ENCODE measurements around the gene THAP9.
A peak's percentile ranks its signal among the peaks of the same experiment; 100 is the strongest.

Gene THAP9

DNA sequence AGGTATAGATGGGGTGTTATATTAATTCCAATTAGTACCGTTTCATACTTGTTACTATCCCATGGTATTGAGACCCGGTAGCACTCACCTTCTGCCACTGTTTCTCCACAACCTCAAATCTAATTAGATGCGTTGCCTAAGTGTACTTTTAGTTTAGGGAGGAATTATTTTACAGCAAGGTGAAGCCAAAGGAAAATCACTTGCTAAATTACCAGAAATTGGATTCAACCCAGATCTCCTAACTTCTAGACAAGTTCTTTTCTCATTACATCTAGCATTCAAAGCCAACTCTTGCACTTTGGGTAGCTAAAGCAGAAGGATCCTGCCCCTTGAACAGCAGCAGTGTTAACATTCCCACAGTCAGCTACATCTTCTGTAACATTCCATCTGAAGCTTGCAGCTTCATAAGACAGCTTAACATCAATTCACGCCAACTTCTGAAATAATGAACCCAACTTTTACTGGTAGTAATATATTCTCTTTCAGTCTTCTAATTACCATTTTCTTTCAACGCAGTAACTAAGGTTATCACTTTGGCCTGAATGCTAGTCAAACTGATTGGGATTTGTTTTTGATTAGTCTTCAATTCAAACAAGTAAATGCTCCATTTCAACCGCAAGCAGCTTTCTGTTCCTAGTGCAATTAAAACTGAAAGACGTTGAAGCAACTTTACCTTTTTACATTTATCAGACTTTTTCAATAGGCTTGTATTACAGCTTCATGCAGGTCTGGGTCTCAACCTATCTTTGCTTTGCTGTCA is 8.6 kb upstream of the THAP9 start:
- peak overlapping the region; percentile 75 for H3K27ac ChIP-seq (ENCODE audit: low read depth, low read length)
- no peak overlapping the region for H2BK120ac ChIP-seq (ENCODE audit: insufficient read depth, low read length, poor library complexity)
- peaks cover 2% of the 10 kb centered on the region in 2 experiments for H3K4me1 ChIP-seq (ENCODE audit: control insufficient read depth in 1 of 2, insufficient read depth in 2 of 2, low read length in 2 of 2)
- no peak overlapping the region for H3K4ac ChIP-seq (ENCODE audit: low read depth, low read length)
- no peak overlapping the region for H3K23ac ChIP-seq (ENCODE audit: low read length)
- H3K4me2 ChIP-seq (ENCODE audit: low read length), result peak overlapping the region; percentile 88
- whole genome bisulfite sequencing (ENCODE audit: extremely low coverage, insufficient coverage, insufficient read length), result no CpG with 5 or more reads among the region's 7 CpGs
- no peak overlapping the region for H2AK5ac ChIP-seq (ENCODE audit: low read length)
- no peak overlapping the region for H4K91ac ChIP-seq (ENCODE audit: low read depth, low read length)
- peak overlapping the region; percentile 92 for H3K9ac ChIP-seq (ENCODE audit: low read length)
- peak overlapping the region; percentile 92 for H3K4me3 ChIP-seq (ENCODE audit: low read depth, low read length)
- H2BK12ac ChIP-seq (ENCODE audit: low read length), result no peak overlapping the region
- H3K18ac ChIP-seq (ENCODE audit: low read length), result no peak overlapping the region
- H3K36me3 ChIP-seq (ENCODE audit: control insufficient read depth in 1 of 2, insufficient read depth in 2 of 2, low read length in 2 of 2), result peaks cover 12 to 18% of the 10 kb centered on the region in 2 experiments
- H4K12ac ChIP-seq (ENCODE audit: low read depth, low read length), result no peak overlapping the region
- no peak overlapping the region for H3K14ac ChIP-seq (ENCODE audit: low read length)
- H3K79me1 ChIP-seq (ENCODE audit: low read length), result peaks cover 8% of the 10 kb centered on the region
- no peak overlapping the region for H2BK5ac ChIP-seq (ENCODE audit: low read depth, low read length, poor library complexity)
- H4K8ac ChIP-seq (ENCODE audit: low read depth, low read length), result no peak overlapping the region
- H2AFZ ChIP-seq (ENCODE audit: insufficient read depth, low read length, poor library complexity), result no peak overlapping the region
- H3K9me3 ChIP-seq (ENCODE audit: insufficient read depth, low read depth, low read length), result no peaks in the 10 kb centered on the region
- H3K27me3 ChIP-seq (ENCODE audit: insufficient read depth, low read length), result no peaks in the 10 kb centered on the region
- no peak for DNase-seq
- H3K79me2 ChIP-seq (ENCODE audit: control insufficient read depth, insufficient read depth, low read length, poor library complexity), result peaks cover 15% of the 10 kb centered on the region

GRCh38 chr4:82892467-82892802 is 8.1 kb upstream of the THAP9 start:
- no peak overlapping the region for H3K14ac ChIP-seq (ENCODE audit: low read length)
- WGBS (ENCODE audit: extremely low coverage, insufficient coverage, insufficient read length), result no CpG with 5 or more reads among the region's 1 CpG
- peaks cover 2% of the 10 kb centered on the region in 2 experiments for H3K4me1 ChIP-seq (ENCODE audit: control insufficient read depth in 1 of 2, insufficient read depth in 2 of 2, low read length in 2 of 2)
- H3K4ac ChIP-seq (ENCODE audit: low read depth, low read length), result no peak overlapping the region
- no peak overlapping the region for H2BK120ac ChIP-seq (ENCODE audit: insufficient read depth, low read length, poor library complexity)
- no peak overlapping the region for H2AFZ ChIP-seq (ENCODE audit: insufficient read depth, low read length, poor library complexity)
- no peak for DNase-seq
- H2AK5ac ChIP-seq (ENCODE audit: low read length), result no peak overlapping the region
- peaks cover 8% of the 10 kb centered on the region for H3K79me1 ChIP-seq (ENCODE audit: low read length)
- H2BK5ac ChIP-seq (ENCODE audit: low read depth, low read length, poor library complexity), result no peak overlapping the region
- H4K91ac ChIP-seq (ENCODE audit: low read depth, low read length), result no peak overlapping the region
- H3K36me3 ChIP-seq (ENCODE audit: control insufficient read depth in 1 of 2, insufficient read depth in 2 of 2, low read length in 2 of 2), result peaks cover 12 to 18% of the 10 kb centered on the region in 2 experiments
- no peak overlapping the region for H3K18ac ChIP-seq (ENCODE audit: low read length)
- H4K12ac ChIP-seq (ENCODE audit: low read depth, low read length), result no peak overlapping the region
- H3K9ac ChIP-seq (ENCODE audit: low read length), result no peak overlapping the region
- no peak overlapping the region for H3K23ac ChIP-seq (ENCODE audit: low read length)
- no peak overlapping the region for H2BK12ac ChIP-seq (ENCODE audit: low read length)
- H3K9me3 ChIP-seq (ENCODE audit: insufficient read depth, low read depth, low read length), result no peaks in the 10 kb centered on the region
- H3K27me3 ChIP-seq (ENCODE audit: insufficient read depth, low read length), result no peaks in the 10 kb centered on the region
- no peak overlapping the region for H4K8ac ChIP-seq (ENCODE audit: low read depth, low read length)
- H3K79me2 ChIP-seq (ENCODE audit: control insufficient read depth, insufficient read depth, low read length, poor library complexity), result peaks cover 15% of the 10 kb centered on the region
- H3K4me3 ChIP-seq (ENCODE audit: low read depth, low read length), result no peak overlapping the region
- H3K4me2 ChIP-seq (ENCODE audit: low read length), result no peak overlapping the region
- no peak overlapping the region for H3K27ac ChIP-seq (ENCODE audit: low read depth, low read length)

GRCh38 chr4:82893942-82894341 is 6.6 kb upstream of the THAP9 start:
- Histone ChIP-seq H4K8ac (ENCODE audit: low read depth, low read length) (no peak overlapping the region), H3K4me3 (ENCODE audit: low read depth, low read length) (no peak overlapping the region), H3K18ac (ENCODE audit: low read length) (no peak overlapping the region), H2AFZ (ENCODE audit: insufficient read depth, low read length, poor library complexity) (no peak overlapping the region), H3K27me3 (ENCODE audit: insufficient read depth, low read length) (no peaks in the 10 kb centered on the region), H2BK12ac (ENCODE audit: low read length) (no peak overlapping the region), H3K9me3 (ENCODE audit: insufficient read depth, low read depth, low read length) (no peaks in the 10 kb centered on the region), H3K23ac (ENCODE audit: low read length) (no peak overlapping the region), H3K4me2 (ENCODE audit: low read length) (no peak overlapping the region), H3K4me1 (ENCODE audit: control insufficient read depth in 1 of 2, insufficient read depth in 2 of 2, low read length in 2 of 2) (peaks cover 0 to 2% of the 10 kb centered on the region in 2 experiments), H2BK120ac (ENCODE audit: insufficient read depth, low read length, poor library complexity) (no peak overlapping the region), H3K4ac (ENCODE audit: low read depth, low read length) (no peak overlapping the region), H3K36me3 (ENCODE audit: control insufficient read depth in 1 of 2, insufficient read depth in 2 of 2, low read length in 2 of 2) (peaks cover 10 to 18% of the 10 kb centered on the region in 2 experiments), H3K79me1 (ENCODE audit: low read length) (peaks cover 8% of the 10 kb centered on the region), H3K9ac (ENCODE audit: low read length) (no peak overlapping the region), H2BK5ac (ENCODE audit: low read depth, low read length, poor library complexity) (no peak overlapping the region), H3K79me2 (ENCODE audit: control insufficient read depth, insufficient read depth, low read length, poor library complexity) (peaks cover 15% of the 10 kb centered on the region), H2AK5ac (ENCODE audit: low read length) (no peak overlapping the region), H4K91ac (ENCODE audit: low read depth, low read length) (no peak overlapping the region), H4K12ac (ENCODE audit: low read depth, low read length) (no peak overlapping the region), H3K14ac (ENCODE audit: low read length) (no peak overlapping the region), H3K27ac (ENCODE audit: low read depth, low read length) (no peak overlapping the region)
- no peak for DNase-seq
- WGBS (ENCODE audit: extremely low coverage, insufficient coverage, insufficient read length), result no CpG with 5 or more reads among the region's 3 CpGs

DNA sequence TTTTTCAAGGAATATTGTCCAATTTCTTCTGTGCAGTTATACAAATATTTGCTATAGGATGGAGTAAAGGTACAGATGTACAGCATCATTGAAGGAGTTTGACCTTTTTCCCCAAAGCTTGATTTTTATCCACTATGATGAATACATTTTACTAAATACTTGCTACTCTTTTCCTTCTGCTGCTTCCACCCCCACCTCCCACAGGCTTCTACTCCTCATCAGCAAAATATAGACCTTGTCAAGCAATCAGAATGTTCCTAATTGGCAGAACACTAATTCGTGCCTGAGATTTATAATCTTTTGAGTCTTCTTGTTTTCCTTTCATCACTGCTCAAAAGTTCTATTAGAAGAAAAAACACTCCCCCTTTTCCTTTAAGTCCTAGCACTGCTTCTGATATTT is 3.8 kb upstream of the THAP9 start:
- Histone ChIP-seq H3K79me2 (ENCODE audit: control insufficient read depth, insufficient read depth, low read length, poor library complexity) (peaks cover 6% of the 10 kb centered on the region), H3K4me1 (ENCODE audit: control insufficient read depth in 1 of 2, insufficient read depth in 2 of 2, low read length in 2 of 2) (peaks cover 0 to 2% of the 10 kb centered on the region in 2 experiments), H2BK5ac (ENCODE audit: low read depth, low read length, poor library complexity) (no peak overlapping the region), H2BK120ac (ENCODE audit: insufficient read depth, low read length, poor library complexity) (no peak overlapping the region), H3K23ac (ENCODE audit: low read length) (no peak overlapping the region), H3K27ac (ENCODE audit: low read depth, low read length) (no peak overlapping the region), H3K9me3 (ENCODE audit: insufficient read depth, low read depth, low read length) (no peaks in the 10 kb centered on the region), H3K18ac (ENCODE audit: low read length) (no peak overlapping the region), H3K4me3 (ENCODE audit: low read depth, low read length) (no peak overlapping the region), H2BK12ac (ENCODE audit: low read length) (no peak overlapping the region), H3K27me3 (ENCODE audit: insufficient read depth, low read length) (no peaks in the 10 kb centered on the region), H3K4me2 (ENCODE audit: low read length) (no peak overlapping the region), H3K14ac (ENCODE audit: low read length) (no peak overlapping the region), H3K9ac (ENCODE audit: low read length) (no peak overlapping the region), H4K12ac (ENCODE audit: low read depth, low read length) (no peak overlapping the region), H4K91ac (ENCODE audit: low read depth, low read length) (no peak overlapping the region), H2AK5ac (ENCODE audit: low read length) (no peak overlapping the region), H3K4ac (ENCODE audit: low read depth, low read length) (peak overlapping the region; percentile 78), H4K8ac (ENCODE audit: low read depth, low read length) (no peak overlapping the region), H3K79me1 (ENCODE audit: low read length) (peaks cover 5% of the 10 kb centered on the region), H2AFZ (ENCODE audit: insufficient read depth, low read length, poor library complexity) (no peak overlapping the region), H3K36me3 (ENCODE audit: control insufficient read depth in 1 of 2, insufficient read depth in 2 of 2, low read length in 2 of 2) (peaks cover 10 to 18% of the 10 kb centered on the region in 2 experiments)
- WGBS (ENCODE audit: extremely low coverage, insufficient coverage, insufficient read length), result no CpG with 5 or more reads among the region's 1 CpG
- DNase-seq, result no peak
